Measurements from ENCODE around the gene KANTR.
A peak's percentile ranks its signal among the peaks of the same experiment; 100 is the strongest.

Gene KANTR

DNA sequence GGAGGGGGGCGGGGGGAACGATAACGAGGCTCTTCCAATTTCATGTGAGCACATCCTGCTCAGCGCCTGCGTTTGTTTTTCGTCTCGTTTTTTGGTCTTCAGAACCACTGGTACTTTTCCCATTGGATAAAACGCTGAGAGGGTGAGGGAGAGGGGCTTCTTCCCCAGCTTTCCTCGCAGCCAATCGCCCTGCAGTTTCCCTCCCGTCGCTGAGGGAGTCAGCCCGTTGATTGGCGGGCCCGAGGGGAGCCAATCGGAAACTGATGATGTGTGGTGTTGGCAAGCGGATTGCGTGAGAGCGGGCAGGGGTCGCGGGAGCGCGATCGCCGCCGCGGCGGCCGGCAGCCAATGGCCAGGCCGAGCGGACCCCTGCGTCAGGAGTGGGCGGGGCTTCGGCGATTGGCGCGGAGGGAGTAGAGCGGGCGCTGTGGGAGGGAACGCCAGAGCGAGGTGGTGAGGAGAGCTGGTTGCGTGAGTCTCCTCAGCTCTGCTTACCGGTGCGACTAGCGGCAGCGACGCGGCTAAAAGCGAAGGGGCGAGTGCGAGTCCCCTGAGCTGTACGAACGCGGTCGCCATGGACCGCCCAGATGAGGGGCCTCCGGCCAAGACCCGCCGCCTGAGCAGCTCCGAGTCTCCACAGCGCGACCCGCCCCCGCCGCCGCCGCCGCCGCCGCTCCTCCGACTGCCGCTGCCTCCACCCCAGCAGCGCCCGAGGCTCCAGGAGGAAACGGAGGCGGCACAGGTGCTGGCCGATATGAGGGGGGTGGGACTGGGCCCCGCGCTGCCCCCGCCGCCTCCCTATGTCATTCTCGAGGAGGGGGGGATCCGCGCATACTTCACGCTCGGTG, 11.8 kb upstream of the KANTR start, which contains the start of gene TSPYL2:
TSPYL2 (plus strand) TSS at position 443 of the 848 bp plus-strand sequence; CDS start at position 575, 132 bp downstream.
- peak; percentile 97 for DNase-seq (ENCODE audit: low spot score)

DNA sequence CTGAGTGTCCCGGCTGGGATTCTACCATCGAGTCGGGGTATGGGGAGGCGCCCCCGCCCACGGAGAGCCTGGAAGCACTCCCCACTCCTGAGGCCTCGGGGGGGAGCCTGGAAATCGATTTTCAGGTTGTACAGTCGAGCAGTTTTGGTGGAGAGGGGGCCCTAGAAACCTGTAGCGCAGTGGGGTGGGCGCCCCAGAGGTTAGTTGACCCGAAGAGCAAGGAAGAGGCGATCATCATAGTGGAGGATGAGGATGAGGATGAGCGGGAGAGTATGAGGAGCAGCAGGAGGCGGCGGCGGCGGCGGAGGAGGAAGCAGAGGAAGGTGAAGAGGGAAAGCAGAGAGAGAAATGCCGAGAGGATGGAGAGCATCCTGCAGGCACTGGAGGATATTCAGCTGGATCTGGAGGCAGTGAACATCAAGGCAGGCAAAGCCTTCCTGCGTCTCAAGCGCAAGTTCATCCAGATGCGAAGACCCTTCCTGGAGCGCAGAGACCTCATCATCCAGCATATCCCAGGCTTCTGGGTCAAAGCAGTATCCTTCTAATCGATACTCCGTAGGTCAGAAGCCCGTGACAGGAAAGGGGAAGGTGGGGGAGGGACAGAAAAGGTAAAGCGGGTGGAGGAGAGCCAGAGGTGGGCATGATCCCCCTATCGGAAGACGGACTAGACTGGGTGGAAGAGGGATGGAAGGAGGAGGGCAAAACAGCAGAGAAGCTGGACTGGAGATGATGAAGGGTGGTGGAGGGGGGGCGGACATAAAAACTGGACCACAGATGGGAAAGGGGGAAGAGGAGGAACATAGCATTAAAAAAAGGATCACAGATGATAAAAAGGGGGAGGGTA, 10.9 kb upstream of the KANTR start:
- DNase-seq (ENCODE audit: low spot score): no peak

DNA sequence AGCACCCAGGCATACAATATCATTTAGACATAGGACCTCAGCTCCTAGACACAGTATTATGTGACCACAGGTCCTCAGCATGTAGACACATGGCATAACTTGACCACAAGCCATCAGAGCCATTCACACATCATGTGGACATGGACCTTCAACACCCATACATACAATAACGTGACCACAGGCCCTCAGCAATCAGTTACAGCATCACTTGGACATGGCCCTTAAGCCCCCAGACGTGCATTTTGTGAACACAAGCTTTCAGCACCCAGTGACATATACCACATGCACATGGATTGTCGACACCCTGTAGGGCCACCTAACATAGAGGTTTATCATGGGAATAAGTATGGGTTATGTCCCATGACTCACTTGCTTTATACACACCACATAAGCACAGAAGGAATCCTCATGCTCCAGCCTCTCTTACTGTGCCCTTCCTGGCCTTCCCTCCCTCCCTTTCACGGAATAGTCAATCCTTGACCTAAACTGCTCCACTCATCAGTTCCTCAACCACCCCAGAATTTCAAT, 9.8 kb upstream of the KANTR start:
- no peak for DNase-seq (ENCODE audit: low spot score)

DNA sequence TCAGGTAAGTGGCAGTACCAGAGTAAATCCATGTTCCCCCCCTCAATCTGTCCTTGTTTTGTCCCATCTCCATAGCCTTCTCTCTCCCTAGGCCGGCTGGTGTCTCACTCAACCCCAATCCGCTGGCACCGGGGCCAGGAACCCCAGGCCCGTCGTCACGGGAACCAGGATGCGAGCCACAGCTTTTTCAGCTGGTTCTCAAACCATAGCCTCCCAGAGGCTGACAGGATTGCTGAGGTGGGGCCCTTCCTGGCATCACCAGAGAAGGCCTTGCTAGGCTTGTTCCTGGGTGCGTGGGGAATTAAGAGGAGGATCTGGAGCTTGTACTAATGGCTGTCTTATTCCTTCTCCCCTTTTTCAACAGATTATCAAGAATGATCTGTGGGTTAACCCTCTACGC, 9.1 kb upstream of the KANTR start:
- DNase-seq (ENCODE audit: low spot score): no peak

- DNase-seq (ENCODE audit: low spot score): no peak
Observed at GRCh38 chrX:53085661-53086229, 8.2 kb upstream of the KANTR start.

DNA sequence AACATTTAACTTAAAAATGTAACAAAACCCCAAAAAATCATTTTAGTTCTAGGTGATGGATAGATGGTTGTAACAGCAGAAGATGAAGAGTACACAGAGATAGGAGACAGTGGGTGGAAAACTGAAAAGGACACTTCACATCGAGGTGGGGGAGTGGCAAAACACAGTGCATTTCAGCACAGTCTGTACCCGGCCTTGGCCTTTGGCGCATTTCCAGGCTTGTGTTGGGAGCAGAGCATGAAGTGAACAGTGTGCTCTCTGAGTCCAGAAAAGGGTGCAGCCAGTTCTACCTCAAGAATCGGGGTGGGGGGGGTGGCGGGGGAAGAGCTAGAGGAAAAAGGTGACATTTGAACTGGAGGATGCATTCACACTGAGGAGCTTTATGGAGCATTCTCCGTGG, 7.5 kb upstream of the KANTR start:
- no peak for DNase-seq (ENCODE audit: low spot score)

- no peak for DNase-seq (ENCODE audit: low spot score)
Observed at GRCh38 chrX:53087388-53087831, 6.5 kb upstream of the KANTR start.

- DNase-seq (ENCODE audit: low spot score): peak; percentile 66
Observed at GRCh38 chrX:53088136-53088974, 5.6 kb upstream of the KANTR start.

DNA sequence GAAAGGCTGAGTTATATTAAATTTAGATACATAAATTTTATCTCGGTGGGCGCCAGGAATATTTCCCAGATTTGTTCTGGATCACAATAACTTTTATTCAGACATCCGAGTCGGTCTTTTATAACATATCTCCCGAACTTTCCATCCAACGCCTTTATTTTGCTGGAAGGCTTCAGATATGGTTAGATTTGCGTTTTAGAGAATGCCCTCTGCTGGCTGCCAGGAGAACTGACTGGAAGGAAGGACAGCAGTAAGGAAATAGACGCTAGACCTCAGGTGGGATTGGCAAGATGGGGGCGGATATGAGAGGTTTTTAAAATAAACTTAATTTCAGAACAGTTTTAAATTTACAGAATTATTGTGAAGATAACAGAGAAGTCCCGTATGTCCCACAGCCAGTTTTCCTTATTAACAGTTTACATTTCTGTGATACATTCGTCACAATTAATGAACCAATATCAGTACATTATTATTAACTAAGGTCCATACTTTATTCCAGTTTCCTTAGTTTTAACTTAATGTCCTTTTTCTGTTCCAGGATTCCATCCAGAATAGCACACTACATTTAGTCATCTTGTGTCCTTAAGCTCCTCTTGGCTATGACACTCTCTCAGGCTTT, 4.6 kb upstream of the KANTR start:
- peak; percentile 64 for DNase-seq (ENCODE audit: low spot score)

DNA sequence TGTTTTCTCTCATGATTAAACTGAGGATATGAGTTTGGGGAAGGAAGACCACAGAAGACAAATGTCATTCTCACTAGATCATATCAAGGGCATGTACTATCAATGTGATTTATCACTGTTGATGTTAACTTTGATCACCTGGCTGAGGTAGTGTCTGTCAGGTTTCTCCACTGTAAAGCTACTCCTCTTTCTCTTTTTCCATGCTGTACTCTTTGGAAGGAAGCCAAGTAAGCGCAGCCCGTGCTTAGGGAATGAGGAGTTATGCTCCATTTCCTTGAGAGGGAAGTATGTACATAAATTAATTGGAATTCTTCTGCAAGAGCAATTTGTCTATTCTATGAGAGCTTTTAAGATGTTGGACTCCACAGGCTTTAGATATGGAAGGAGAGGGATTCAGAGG, 4.0 kb upstream of the KANTR start:
- DNase-seq (ENCODE audit: low spot score): no peak

- DNase-seq (ENCODE audit: low spot score): no peak
Observed at GRCh38 chrX:53091354-53091753, 2.6 kb upstream of the KANTR start.

- peak; percentile 71 for DNase-seq (ENCODE audit: low spot score)
Observed at GRCh38 chrX:53093177-53093655, 726 bp upstream of the KANTR start.

DNA sequence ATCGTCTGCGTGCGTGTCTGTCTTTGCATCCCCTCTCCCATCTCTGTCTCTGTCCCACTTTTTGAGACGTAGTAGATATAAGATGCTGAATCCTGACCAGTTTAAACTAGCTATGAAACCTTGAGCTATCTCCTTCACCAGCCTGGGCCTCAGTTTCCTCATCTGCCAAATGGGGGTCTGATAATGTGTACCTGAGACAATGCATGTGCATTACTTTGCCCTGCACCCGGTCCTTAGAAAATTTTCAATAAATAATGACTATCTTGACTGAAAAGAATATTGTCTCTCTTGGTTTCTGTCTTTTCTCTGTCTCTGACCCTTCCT, 602 bp downstream of the KANTR start:
- no peak for DNase-seq (ENCODE audit: low spot score)

- DNase-seq (ENCODE audit: low spot score): no peak
Observed at GRCh38 chrX:53095796-53096195, 1.9 kb downstream of the KANTR start.

DNA sequence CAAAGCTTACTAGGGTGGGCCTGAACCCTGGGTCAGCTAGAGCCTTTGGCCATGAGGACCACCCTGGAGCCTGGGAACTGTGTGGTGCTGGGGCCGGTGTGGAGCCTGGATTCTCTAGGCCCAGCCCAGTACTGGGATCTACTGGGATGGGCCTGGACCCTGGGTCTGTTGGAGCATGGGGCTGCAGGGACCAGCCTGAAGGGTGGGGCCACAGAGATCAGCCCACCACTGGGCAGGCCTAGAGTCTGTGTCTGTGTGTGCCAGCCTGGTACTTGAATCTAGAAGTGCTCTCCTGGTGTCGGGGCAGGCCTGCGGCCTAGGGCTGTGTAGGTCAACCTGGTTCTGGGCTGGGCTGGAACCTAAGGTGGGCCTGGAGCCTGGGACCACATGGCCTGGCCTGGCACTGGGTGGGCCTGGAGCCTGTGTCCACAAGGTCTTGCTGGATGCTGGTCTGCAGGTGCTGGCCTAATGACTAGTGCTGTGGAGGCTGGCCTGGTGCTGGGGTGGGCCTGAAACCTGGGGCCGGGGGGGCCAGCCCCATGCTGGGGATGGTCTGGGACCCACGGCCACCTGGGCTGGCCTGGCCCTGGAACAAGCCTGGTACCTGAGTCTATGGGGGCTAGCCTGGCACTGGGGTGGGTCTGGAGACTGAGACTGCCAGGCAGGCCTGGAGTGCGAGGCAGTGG, 21.1 kb downstream of the KANTR start:
- DNase-seq (ENCODE audit: low spot score): no peak

GRCh38 chrX:53115550-53115874, 21.6 kb downstream of the KANTR start:
- no peak for DNase-seq (ENCODE audit: low spot score)

DNA sequence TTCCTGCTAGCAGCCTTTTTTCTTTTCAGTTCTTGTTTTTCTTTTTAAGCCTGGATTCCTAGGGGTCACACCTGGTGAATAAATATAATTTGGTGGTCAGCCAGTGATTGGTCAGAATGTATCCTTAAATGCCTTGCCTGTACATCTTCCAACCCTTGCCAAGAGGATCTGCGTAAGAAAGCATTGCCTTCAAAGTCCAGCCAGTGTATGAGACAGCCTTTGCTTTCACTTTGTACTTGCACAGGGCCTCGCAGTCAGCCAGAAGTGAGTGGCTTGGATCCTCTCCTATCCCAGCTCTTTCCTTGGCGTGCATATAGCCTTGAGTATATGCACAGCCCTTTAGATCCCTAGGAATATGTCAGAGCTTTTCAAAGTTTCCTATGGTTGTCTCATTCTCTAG, 22.2 kb downstream of the KANTR start:
- DNase-seq (ENCODE audit: low spot score): peak; percentile 54

- DNase-seq (ENCODE audit: low spot score): no peak
Observed at GRCh38 chrX:53122013-53122412, 28.1 kb downstream of the KANTR start.

- no peak for DNase-seq (ENCODE audit: low spot score)
Observed at GRCh38 chrX:53125506-53125905, 31.6 kb downstream of the KANTR start.

GRCh38 chrX:53126377-53126776, 32.4 kb downstream of the KANTR start:
- DNase-seq (ENCODE audit: low spot score): no peak
